ENCODE data around the gene TRAP1. TPM values are rescaled to one million over a fixed set of nuclear protein-coding genes. Genes with fewer than 3 reads are reported as not detected.

Gene TRAP1
- total RNA-seq, 1 experiment from 2014 or later = 137 TPM

- ATAC-seq (no peak), DNase-seq (ENCODE audit: low read depth, low spot score) (no peak)
- Histone ChIP-seq H3K27me3 (ENCODE audit: control insufficient read depth, insufficient read depth, low read length) (no peaks in the 10 kb centered on the region), H3K4me3 (ENCODE audit: low read depth in 2 of 2, low read length in 2 of 2) (no peak overlapping the region), H3K4me1 (ENCODE audit: control insufficient read depth, insufficient read depth, low read length) (0 out of 2 replicates have a peak, but pooled peaks cover 11% of the 10 kb centered on the region), H3K36me3 (ENCODE audit: control insufficient read depth, insufficient read depth, low read length) (peaks cover 7% of the 10 kb centered on the region), H3K27ac (ENCODE audit: low read length) (no peak overlapping the region), H3K9me3 (ENCODE audit: control insufficient read depth, insufficient read depth, low read depth, low read length) (no peaks in the 10 kb centered on the region)
- POLR2A ChIA-PET = no interaction called here
- TF ChIP-seq SIN3A (IDR thresholded peaks at IDR 0.05; ENCODE audit: borderline replicate concordance, insufficient read depth, low read depth, low read length) (no peak), REST (IDR thresholded peaks at IDR 0.05; ENCODE audit: insufficient read depth in 1 of 2, low read depth in 2 of 2, low read length in 1 of 2) (no peak), POLR2AphosphoS5 (IDR thresholded peaks at IDR 0.05; ENCODE audit: low read depth, low read length) (no peak)
- intact Hi-C loops (cut with micrococcal nuclease; ENCODE audit: unreplicated experiment) (no loop called here), in situ Hi-C loops (cut with HindIII; ENCODE audit: low pct_unique_long_range_greater_than_20kb, low sequenced_read_pairs) (no loop called here)
- BruUV-seq (replicated peaks) = no TSS peak
- CTCF ChIA-PET = no interaction called here
Measured at GRCh38 chr16:3661922-3662321, 55.4 kb downstream of the TRAP1 start.

DNA sequence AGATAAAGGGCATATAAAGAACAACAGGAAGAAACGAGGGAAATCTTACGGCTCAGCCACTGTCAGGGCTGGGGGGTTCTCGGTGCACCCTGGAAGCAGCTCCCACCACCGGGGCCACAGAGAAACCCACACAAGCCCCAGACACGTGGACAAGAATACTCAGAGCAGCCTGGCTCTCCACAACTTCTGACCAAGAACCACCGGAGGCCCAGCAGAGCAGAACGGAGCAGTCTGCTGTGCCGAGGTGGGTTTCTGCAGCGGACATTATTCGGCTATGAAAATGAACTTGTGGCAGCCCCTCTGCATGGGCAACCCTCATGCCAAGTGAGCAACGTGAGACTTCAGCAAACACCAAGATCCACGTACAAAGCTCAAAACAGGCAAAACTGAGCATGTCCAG lies 56.0 kb downstream of the TRAP1 start:
- Histone ChIP-seq H3K27ac (ENCODE audit: low read length) (no peak overlapping the region), H3K4me3 (ENCODE audit: low read depth in 2 of 2, low read length in 2 of 2) (no peak overlapping the region), H3K9me3 (ENCODE audit: control insufficient read depth, insufficient read depth, low read depth, low read length) (no peaks in the 10 kb centered on the region), H3K27me3 (ENCODE audit: control insufficient read depth, insufficient read depth, low read length) (no peaks in the 10 kb centered on the region), H3K36me3 (ENCODE audit: control insufficient read depth, insufficient read depth, low read length) (peaks cover 3% of the 10 kb centered on the region), H3K4me1 (ENCODE audit: control insufficient read depth, insufficient read depth, low read length) (0 out of 2 replicates have a peak, but pooled peaks cover 11% of the 10 kb centered on the region)
- intact Hi-C loops (cut with micrococcal nuclease; ENCODE audit: unreplicated experiment) = no loop called here
- ChIA-PET CTCF (no interaction called here), POLR2A (no interaction called here)
- ATAC-seq = no peak
- no TSS peak for BruUV-seq (replicated peaks)
- DNase-seq (ENCODE audit: low read depth, low spot score) = no peak
- in situ Hi-C loops (cut with HindIII; ENCODE audit: low pct_unique_long_range_greater_than_20kb, low sequenced_read_pairs) = no loop called here
- TF ChIP-seq REST (IDR thresholded peaks at IDR 0.05; ENCODE audit: insufficient read depth in 1 of 2, low read depth in 2 of 2, low read length in 1 of 2) (no peak), SIN3A (IDR thresholded peaks at IDR 0.05; ENCODE audit: borderline replicate concordance, insufficient read depth, low read depth, low read length) (no peak), TCF7L2 (IDR thresholded peaks at IDR 0.05; ENCODE audit: low read depth, low read length) (no peak), POLR2AphosphoS5 (IDR thresholded peaks at IDR 0.05; ENCODE audit: low read depth, low read length) (no peak)
- TF ChIP-seq, protein P1, sequence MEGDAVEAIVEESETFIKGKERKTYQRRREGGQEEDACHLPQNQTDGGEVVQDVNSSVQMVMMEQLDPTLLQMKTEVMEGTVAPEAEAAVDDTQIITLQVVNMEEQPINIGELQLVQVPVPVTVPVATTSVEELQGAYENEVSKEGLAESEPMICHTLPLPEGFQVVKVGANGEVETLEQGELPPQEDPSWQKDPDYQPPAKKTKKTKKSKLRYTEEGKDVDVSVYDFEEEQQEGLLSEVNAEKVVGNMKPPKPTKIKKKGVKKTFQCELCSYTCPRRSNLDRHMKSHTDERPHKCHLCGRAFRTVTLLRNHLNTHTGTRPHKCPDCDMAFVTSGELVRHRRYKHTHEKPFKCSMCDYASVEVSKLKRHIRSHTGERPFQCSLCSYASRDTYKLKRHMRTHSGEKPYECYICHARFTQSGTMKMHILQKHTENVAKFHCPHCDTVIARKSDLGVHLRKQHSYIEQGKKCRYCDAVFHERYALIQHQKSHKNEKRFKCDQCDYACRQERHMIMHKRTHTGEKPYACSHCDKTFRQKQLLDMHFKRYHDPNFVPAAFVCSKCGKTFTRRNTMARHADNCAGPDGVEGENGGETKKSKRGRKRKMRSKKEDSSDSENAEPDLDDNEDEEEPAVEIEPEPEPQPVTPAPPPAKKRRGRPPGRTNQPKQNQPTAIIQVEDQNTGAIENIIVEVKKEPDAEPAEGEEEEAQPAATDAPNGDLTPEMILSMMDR (IDR thresholded peaks at IDR 0.05) = no peak

Data from Panc1 (cell line).